HG03280 (cell line): ENCODE results near the gene NDUFB6.
"Not testable (repeated sequence)": the region's sequence is repeated elsewhere in the genome, so short reads cannot be mapped to it uniquely, and the experiment has no call there.

ENCODE experiments used
- ATAC-seq: cut with Tn5 transposase; IDR thresholded peaks from one replicate; pipeline ENCODE4 v1.9.1; 2021; ENCODE audit warnings: mild to moderate bottlenecking, moderate library complexity; ENCODE audit not compliant: unreplicated experiment

NDUFB6 gene

DNA sequence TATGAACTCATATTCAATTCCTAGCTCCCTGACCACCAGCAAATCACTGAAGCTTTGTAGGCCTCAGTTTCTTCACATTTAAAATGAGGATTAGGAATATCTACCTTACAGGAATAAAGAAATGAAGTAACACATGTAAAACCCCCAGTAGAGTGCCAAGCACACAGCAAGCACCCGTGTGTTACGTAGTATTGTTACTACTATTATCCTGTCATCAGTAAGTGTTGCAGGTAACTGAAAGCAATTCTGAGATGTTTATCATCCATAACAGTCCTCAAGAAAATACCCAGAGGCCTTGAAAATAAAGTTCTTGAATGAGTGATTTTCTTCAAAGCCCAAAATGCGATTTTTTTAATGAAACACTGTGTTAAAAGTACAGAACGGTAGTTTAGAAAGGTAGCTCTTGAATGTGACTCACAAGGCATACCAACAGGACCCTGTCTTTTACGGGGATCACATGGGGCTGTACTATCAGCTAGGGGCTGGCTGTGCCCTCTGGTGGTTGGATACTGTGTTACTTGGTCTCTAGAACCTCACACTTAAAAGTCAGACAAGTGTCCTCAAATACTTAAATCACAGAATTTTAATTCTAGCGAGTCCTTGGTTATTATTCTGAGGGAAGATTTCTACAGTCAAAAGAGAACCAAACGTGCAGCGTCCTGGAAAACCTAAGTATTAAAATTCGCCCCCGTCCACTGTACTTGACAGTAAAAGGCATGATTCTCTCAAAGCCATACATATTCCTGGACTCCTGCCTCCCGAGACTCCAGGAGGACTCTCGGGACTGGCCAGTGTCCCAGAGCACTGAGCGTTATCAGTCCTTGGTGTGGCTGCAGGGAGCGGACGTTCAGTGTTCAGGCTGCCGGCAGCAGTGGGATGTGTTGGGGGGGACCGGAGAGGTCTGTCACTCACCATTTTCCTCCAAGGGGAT, 725 bp downstream of the NDUFB6 start:
- ATAC-seq = peak; percentile 88

DNA sequence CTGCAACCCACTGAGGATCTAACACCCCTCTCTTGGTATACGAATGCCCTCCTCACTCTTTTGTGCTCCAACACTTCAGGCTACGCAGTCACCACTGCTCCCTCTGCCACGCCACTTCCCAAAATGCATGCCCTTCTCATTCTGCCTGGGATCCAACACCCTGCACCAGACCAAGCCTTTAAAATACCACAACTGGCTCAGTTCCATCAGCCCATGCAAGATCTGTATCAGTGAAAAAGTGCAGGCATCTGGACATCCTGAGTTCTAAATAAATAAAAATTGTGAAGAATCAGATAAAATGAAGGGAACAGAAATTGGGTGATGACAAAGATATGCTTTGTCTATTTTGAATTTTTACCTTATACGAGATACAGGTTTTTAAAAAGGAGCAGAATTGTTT, 2.7 kb downstream of the NDUFB6 start:
- no peak for ATAC-seq

DNA sequence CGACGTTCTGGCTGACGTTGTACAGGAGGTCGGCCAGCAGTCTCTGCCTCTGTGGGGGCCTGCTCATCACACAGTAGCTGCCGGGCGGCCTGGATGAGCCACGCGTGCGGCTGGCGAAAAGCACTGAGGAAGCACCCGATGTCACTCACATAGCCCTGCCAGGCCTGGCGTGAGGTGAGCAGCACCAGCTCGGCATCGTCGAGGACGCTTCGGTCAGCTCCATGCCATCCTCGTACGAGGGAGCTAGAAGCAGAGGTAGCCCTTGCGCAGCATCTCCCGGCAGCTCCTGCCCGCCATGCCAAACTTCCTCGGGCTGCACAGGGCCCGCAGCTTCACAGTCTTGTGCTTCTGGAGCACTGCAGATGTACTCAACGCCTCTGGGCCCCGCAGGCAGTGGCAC, 6.2 kb downstream of the NDUFB6 start:
- no peak for ATAC-seq

DNA sequence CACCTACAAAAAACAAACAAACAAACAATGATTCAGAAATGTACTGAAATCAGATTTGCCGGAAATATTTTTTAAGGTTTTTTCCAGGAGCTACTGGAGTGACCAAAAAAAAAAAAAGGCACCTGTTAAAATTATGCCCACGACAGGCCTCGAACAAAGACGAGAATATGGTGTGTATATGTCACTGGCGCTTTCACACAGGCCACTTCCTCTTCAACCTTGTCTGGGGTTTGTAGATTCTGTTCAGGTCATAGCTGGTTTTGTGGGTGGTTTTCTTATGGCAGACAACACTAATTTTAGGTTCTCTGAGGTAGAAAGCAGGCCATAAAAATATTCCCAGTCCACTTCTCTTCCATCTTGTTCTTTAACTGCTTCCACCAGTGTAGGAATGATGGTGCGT, 7.0 kb downstream of the NDUFB6 start:
- ATAC-seq = no peak

DNA sequence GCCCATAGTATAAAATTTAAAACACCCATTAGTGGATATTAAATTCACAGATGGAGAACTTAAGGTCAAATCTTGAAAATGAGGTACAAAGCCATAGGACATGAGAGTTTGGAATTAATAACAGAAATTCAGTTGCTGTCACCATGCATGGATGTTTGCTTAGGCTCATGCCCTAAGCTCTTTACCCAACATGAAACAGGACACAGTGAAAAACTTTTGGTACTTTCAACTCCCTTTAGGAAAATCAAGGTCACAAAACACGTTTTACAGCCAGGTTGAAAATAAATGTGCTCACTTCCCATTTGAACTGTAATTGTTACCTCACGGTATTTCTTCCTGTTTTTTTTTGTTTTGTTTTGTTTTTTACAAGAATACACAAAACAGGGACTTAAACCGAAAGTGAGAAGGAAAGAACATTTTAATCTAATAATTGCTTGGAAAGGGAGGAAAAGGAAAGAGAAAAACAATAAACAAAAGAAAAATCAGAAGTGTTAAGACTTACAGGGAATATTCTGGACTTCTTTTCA, 14.5 kb downstream of the NDUFB6 start:
- no peak for ATAC-seq

DNA sequence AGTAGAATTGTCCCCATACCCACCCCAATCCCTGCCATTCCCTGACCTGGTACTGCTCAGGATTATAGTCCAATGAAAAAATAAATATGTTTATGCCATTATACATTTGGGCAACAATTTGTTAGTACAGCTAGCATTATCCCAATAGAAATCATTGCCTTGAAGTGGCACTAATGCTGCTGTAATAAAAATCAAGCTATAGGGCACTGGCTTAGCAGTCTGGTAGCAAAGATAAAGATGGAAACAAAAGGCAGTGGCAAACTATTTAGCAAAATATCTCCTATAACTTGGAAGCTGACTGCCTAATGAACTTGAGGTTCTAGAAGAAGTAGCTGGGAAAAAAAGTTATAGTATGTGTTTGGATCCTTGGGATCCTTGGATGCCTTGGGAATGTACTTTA, 18.4 kb downstream of the NDUFB6 start:
- no peak for ATAC-seq

DNA sequence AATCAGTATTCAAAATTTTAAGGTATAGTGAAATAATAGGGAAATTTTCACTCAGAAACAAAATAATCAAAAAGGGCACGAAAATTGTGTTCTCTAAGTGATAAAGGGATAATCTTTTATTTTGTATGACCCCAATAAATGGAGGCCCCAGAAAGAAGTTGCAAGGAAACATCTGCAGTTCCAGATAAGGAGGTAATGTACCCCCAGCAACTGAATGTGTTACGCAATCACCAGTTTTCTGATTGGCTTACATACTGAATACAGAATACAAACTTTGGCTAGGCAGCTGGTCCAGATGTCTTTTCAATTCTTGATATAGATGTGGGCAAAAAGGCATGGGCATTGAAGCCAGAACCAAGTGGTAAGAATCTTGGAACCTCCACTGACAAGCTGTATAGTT, 18.9 kb downstream of the NDUFB6 start:
- ATAC-seq = no peak

DNA sequence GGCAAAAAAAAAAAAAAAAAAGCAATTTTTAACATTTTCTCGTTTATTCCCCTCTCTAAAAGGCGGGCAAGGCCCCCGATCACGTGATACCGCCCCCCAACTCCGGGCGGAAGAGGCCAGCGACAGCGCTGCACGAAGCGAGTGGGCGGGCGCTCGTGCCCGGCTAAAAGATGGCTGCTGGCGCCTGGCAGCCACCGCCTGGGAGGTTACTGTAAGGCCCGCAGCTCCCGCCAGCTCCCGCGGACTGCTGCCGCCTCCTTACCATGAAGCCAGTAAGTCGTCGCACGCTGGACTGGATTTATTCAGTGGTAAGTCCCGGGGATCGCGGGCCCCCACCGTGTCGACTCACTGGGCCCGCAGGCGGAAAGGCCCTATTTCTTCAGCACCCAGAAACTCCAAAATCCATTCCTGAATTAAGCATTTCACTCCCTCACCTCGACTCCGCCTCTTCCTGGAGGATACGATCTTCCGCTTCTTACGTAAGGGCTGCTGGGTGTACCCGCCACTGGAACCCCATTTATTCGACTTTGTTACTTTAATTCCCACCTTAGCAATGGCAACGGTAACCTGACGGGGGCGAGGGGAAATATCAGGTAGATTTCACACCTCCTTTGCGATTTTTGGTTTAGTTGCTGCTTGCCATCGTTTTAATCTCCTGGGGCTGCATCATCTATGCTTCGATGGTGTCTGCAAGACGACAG, 20.6 kb downstream of the NDUFB6 start, which contains the start of the genes SMIM27 and TOPORS:
Gene SMIM27 (plus strand): TSS at position 156 of the 701 bp plus-strand sequence. CDS start 108 bp downstream, at position 264.
Gene TOPORS (minus strand): TSS at position 415 of the 701 bp plus-strand sequence. CDS start 150 bp downstream, at position 265.
- peak; percentile 70 for ATAC-seq

DNA sequence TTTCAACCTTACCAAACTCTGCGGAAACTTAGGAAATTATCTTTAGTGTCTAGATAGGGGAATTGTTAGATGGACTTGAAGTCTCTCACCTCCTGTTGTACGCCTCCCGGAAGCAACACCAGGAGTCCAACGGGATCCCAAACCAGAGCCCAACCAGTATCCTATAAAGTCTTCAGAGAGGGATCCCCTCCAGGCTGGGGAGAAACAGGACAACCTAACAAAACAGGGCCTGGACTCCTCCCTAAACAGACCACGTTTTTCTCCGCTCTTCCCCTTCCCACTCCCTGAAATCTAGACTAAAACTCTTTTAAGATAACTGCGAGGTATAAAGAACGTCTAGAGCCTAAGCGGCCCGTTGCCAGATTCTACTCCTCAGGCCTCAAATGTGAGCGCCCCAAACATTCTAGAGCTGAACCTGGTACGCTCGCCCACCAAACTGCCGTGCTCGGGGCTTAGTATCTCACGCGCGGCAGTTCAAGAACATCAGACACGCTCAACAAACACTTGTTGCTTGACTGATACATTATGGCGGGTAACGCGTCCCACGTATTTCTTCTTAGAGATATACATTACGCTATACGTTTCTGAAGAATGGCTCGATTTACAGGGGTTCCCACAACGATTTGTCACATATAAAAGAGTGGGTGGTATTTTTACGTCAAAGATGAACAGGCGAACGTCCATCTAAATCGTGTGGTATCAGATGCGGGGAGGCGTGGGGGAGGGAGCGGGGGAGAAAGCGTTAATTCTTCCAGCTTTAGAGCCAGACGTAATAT, 21.5 kb downstream of the NDUFB6 start:
- ATAC-seq = no peak

DNA sequence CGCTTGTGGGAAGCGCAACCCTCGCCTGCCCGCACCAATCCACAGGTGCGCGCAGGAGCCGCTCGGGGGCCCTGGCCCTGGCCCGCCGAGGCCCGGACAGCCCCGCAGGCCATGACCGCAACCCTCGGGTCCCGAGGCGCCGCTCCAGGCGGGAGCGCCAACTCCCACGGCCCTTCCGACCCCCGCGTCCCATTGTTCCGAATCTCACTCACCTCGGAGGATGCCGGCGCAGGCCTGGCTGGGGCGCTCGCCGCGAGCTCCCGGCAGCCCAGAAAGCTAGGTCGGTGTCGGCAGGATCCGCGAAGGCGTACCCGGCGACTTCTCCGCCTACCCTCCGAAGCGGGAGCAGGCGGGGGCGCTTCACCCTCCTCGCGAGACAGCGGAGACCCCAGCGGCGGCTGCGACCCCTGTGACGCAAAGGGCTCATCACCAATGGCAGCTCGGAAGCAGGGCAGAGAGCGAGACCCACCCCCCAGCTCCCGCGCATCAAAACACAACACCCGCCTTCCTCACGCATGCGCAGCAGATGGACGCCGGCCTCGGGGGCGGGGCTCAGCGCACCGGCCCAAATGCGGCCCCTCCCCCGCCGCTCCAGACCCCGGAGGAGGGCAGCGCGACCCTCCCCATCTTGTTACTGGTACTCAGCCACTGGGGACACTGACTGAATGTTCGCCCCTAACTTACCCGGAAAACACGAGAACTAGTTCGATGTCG, 22.2 kb downstream of the NDUFB6 start:
- ATAC-seq = peak; percentile 68

DNA sequence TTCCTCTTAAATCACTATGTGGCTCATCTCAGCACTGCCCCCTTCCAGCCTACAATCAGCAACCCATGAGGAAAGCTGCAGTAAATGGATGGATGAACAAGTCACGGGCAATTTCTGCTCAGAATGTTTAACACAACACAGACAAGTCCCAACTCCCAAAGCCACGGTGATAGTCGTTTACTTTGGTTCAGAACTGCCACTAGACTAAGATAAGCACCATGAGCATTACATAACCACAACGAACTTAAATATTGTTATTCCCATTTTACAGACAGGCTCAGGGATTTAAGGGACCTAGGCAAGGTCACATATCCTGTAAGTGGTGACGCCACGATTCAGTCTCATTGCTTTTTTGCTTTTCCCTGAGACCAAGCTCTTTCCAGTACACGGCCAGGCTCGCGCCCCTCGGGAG, 22.8 kb downstream of the NDUFB6 start:
- ATAC-seq = no peak

DNA sequence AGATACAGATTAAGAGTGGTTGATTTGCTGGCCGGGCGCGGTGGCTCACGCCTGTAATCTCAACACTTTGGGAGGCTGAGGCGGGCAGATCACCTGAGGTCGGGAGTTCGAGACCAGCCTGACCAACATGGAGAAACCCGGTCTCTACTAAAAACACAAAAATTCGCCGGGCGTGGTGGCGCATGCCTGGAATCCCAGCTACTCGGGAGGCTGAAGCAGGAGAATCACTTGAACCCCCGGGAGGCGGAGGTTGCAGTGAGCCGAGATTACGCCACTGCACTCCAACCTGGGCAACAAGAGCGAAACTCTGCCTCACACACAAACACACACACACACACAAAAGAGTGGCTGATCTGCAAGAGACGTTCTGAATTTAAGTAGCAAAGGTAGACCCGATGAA, 24.7 kb downstream of the NDUFB6 start:
- ATAC-seq = not testable (repeated sequence)

DNA sequence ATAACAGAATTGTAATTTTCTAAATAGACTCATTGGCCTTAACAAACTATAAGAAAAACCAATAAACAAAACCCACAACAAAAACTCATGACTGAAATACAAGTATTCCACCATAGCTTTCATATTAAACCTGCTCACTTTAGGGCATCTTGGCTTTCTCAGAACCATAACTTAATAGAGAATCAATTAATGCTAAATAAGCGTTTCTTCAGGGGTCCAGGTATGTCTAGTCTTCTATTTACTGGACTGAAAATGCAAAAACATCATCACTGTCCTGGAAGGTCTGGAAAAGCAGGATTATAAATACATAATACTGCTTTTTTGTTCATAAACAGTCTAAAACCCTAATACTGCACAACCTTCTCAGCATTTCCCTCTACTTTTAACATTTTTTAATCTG, 27.1 kb downstream of the NDUFB6 start:
- no peak for ATAC-seq

DNA sequence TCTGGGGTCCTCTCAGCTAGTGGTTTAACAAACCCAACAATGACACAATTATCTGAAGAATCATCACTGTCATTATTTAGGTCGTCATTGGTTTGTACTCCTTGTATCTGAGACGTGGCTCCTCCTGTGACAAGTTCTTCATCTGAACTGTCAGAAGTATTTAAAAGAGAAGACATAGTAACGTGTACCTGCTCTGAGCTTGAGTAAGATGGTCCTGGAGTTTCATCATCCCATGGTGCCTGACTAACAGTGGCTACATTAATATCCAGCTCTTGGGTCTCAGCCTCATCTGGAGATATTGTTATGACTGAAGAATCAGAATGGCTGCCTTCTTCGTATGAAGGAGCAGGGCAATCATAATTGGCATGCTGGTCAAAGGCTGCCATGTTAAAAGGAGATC, 29.9 kb downstream of the NDUFB6 start:
- ATAC-seq = no peak

DNA sequence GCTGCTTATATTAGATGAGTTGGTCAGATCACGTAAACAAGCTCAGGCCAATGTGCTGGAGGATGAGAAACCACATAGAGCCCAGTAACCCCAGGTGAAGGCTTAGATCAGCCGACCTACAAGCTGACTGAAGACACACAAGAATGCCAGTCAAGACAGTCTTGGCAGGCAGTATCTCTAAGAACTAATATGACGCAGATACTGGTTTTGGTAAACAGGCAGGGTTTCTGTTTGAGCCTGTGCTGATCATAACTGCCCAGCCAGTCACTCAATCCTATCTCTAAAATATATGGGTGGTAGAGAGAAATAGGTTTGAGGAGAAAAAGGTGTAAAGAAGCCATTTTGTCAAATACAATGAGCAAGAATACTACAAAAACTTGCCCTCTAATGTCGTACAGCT, 39.1 kb downstream of the NDUFB6 start:
- no peak for ATAC-seq

DNA sequence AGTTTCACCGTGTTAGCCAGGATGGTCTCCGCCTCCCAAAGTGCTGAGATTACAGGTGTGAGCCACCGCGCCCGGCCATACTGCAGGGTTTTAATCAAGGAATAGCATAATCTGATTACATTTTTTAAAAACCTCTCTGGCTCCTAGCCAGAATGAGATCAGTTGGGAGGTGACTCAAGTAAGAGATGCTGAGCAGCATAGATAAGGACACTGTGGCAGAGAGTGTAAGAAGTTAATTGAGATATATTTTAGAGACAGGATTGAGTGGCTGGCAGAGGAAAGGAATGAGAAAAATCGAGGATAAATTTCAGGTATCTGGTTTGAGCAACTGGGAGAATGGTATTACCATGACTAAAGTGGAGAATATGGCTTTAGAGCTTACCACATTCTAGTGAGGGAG, 39.6 kb downstream of the NDUFB6 start:
- ATAC-seq = no peak

DNA sequence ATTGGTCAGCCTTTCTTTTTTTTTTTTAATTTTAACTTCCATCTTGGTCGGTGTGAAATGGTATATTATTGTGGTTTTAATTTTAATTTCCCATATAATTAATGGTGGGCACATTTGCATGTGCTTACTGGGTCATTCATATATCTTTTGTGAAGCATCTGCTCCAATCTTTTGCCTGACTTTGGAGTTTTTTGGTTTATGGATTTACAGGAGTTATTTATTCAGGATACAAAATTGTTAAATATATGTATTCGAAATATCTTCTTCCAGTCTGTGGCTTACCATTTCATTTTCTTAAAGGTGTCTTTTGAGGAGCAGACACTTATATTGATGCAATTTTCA, 46.3 kb downstream of the NDUFB6 start:
- ATAC-seq = no peak

DNA sequence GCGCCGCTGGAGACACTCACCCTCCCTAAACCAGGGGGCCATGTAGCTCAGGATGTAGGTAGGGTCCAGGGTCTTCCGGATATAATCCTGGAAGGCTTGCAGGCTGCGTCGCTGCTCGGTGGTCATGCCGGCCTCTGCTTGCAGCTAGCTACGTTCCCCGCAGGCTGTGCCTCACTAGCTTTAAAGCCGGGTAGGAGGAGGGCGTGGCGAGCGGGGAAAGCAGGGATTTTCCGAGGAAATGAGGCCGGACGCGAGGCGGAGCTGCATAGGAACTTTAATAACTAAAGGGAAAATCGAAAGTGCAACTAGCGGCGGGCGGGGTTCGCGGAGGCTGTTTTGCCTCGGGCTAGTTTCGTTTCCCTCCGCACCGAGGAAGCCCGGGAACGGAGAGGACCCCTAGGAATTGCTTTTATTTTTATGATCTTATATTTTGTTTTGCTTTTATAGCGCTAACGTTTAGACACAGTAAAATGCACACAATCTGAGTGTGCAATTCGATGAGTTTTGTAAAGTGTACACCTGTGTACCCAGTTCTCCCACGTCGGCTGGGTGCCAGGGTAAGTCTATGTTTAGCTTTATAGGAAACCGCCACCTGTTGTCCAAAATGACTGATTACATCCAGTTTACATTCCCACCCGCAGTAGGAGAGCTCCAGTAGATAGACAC, 46.8 kb downstream of the NDUFB6 start, which contains the start of gene RIGI:
Gene RIGI (minus strand): TSS at position 156 of the 666 bp plus-strand sequence. CDS start 30 bp downstream, at position 126.
- peak; percentile 57 for ATAC-seq

DNA sequence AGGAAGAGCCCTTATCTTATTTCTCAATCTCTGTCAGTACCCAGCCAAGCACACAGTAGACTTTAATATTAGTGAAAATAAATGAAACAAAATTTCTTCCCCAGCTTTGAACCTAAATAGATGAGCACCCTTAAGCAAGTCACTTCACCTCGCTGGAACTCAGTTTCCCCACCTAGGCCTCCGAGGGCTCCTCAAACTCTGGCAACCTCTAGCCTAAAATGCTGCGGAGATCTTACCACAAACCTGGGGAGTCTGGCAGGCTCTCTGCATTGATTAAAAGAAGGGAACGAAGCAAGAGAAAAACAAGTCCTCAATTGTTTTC, 47.3 kb downstream of the NDUFB6 start:
- peak; percentile 20 for ATAC-seq
